Measurements from ENCODE around the gene SUB1.
A peak's percentile ranks its signal among the peaks of the same experiment; 100 is the strongest.
"Not testable (repeated sequence)": the region's sequence is repeated elsewhere in the genome, so short reads cannot be mapped to it uniquely, and the experiment has no call there.

The SUB1 gene

DNA sequence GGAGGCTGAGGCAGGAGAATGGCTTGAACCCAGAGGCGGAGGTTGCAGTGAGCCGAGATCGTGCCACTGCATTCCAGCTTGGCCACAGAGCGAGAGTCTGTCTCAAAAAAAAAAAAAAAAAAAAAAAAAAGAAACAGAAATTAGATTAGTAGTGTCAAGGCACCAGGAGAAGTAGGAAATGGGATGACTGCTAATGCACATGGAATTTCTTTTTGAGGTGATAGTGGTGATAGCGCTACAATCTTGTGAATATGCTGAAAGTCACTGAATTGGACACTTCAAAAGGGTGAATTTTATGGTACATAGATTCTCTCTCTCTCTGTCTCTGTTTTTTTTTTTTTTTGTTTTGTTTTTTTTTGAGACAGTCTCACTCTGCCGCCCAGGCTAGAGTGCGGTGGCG is 42.1 kb upstream of the SUB1 start:
- H3K27ac ChIP-seq: no peak overlapping the region
- TF ChIP-seq, protein P1, sequence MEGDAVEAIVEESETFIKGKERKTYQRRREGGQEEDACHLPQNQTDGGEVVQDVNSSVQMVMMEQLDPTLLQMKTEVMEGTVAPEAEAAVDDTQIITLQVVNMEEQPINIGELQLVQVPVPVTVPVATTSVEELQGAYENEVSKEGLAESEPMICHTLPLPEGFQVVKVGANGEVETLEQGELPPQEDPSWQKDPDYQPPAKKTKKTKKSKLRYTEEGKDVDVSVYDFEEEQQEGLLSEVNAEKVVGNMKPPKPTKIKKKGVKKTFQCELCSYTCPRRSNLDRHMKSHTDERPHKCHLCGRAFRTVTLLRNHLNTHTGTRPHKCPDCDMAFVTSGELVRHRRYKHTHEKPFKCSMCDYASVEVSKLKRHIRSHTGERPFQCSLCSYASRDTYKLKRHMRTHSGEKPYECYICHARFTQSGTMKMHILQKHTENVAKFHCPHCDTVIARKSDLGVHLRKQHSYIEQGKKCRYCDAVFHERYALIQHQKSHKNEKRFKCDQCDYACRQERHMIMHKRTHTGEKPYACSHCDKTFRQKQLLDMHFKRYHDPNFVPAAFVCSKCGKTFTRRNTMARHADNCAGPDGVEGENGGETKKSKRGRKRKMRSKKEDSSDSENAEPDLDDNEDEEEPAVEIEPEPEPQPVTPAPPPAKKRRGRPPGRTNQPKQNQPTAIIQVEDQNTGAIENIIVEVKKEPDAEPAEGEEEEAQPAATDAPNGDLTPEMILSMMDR (conservative IDR thresholded peaks at IDR 0.05): no peak

DNA sequence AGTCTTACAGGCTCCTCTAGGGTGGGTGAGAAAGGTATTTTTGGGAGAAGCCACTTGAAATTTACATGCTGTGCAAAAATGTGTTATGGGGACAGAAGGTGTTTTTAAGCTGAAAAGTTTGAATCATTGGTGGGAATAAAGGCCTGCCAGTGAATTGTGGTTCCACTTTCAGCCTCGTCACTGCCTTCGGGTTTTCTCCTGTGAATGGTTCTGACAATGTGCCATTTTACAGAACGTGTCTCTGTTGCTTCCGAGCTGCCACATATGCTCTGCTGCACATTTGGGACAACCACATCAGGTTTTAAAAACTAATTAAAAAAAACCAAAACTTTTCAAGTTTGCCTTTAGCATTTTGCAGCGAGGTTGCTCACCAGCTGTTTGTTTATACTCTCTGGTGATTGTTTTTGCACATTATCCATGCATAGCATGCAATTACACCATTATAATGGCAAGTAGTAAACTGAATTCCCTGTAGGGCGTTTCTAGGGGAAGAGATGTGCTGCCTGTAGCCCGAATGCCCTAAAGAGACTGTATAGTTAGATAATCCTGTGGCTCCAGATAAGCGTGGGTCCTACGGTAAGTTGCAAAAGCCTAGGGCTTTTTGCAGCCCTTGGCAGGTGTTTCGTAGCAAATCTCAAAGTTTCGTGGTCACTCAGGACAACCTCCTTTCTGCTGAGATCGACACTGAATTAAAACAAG is 40.1 kb upstream of the SUB1 start:
- TF ChIP-seq, protein P1 (conservative IDR thresholded peaks at IDR 0.05): no peak
- no peak overlapping the region for H3K27ac ChIP-seq

DNA sequence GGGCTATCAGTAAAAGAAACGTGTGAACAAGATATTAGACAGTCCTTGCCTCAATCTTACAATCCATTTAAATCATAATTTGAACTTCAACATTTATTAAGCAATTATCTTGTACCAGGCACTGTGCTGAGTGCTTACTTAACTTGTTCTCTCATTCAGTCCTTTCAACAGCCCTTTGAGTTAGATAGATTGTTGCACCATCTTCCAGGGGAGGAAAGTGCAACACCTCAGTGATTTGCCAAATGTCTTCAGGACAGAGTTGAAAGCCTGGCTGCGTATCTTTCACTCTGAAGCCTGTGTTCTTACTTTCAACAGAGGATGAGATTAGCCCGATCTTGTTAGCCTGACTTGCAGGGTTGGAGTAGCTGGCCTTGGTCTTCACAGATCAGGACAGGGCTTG is 34.2 kb upstream of the SUB1 start:
- TF ChIP-seq, protein P1 (conservative IDR thresholded peaks at IDR 0.05): no peak
- no peak overlapping the region for H3K27ac ChIP-seq

DNA sequence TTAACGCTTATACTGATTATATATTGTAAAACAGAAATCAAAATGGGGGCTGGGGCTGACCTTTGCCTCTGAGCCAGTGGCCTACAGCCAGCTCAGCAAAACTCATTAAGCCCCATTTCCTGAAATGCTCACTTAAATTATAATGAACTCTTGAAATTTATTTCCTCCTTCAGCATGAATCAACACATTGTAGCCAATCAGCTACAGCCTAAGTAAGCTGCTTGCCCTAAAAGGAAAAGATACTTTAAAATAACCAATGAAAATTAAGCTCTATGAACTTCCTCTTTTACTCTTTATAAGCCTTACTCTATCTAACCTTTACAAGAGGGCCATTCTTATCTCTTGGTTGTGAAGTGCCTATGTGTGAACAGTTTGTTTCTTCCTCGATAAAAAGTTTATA is 33.5 kb upstream of the SUB1 start:
- TF ChIP-seq, protein P1 (conservative IDR thresholded peaks at IDR 0.05): no peak
- H3K27ac ChIP-seq: no peak overlapping the region

DNA sequence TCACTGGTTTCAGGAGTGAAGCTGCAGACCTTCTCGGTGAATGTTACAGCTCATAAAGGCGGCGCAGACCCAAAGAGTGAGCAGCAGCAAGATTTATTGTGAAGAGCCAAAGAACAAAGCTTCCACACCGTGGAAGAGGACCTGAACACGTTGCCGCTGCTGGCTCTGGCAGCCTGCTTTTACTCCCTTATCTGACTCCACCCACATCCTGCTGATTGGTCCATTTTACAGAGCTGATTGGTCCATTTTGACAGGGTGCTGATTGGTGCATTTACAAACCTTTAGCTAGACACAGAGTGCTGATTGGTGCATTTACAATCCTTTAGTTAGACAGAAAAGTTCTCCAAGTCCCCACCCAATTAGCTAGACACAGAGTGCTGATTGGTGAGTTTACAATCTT is 32.9 kb upstream of the SUB1 start:
- H3K27ac ChIP-seq: not testable (repeated sequence)

DNA sequence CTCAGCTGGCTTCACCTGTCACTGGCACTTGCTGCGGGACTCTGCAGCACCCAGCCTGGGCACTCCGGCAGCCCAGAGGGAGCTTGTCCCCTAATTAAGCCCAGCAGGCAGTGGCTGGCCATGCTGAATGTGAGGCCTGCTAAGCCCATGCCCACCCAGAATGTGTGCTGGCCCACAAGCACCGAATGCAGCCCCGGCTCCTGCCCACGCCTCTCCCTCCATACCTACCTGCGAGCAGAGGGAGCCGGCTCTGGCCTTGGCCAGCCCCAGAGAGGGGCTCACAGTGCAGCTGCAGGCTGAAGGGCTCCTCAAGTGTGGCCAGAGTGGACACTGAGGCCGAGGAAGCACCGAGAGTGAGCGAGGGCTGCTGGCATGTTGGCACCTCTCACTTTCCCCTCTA is 32.4 kb upstream of the SUB1 start:
- H3K27ac ChIP-seq: no peak overlapping the region
- TF ChIP-seq, protein P1 (conservative IDR thresholded peaks at IDR 0.05): no peak

DNA sequence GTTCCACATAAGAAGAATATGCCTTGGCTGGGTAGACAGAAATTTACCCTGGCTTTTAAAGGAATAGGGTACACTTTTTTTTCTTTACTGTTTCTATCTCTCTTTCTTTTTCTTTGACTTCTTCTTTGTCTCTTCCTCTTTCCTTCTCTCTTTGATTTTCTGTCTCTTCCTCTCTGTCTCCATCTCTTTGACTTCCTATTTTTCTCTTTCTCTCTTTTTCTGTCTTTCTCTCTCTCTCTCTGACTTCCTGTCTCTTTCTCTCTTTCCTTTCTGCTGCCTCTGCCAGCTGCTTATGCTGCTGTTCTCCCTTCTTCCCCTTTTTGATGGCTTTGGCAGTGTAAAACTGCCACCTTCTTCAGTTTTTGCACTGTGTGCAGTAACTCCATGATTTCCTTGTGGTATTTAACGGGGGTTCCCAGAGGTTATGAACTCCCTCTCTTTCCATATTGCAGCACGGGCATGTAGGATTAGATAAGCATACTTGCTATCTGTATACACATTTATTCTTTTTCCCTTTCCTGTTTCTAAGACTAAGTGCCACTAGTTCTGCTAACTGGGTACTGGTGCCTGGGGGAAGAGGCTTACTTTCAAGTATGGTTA is 31.1 kb upstream of the SUB1 start:
- not testable (repeated sequence) for H3K27ac ChIP-seq

DNA sequence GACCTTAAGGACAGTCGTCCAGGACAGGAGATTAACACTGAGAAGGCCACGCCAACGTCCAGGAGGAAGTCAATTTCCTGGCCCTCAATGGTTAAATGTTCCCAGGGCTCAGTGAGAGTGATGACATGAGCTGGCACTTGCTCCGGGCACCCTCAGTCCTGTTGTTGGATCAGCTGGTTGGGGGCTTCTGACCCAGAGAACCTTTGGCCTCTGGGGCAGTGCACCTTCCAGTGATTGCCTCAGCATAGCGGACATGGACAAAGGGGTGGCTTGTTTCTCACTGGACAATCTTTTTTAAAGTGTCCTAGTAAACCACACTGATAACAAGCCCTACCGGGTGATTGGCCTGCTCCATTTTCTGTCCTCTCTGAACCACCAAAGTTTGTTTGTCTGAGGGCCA is 28.8 kb upstream of the SUB1 start:
- H3K27ac ChIP-seq: not testable (repeated sequence)

DNA sequence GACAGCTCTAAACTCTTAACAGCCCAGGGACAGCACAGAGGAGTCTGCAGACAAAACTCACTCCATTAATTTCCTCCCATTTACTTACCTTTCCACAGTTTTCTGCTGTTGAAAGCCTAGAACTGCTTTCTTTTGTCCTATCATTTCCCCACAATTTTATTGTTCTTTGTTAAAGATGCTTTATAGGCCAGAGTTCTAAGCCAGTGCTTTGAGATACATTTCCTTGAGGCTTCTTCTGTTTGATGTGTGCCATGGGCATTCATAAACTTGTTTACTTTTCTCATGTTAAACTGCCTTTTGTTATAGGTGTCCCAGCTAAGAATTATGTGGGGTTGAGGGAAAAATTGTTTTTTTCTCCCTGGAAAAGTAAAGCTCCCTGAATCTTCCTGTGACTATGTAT is 25.9 kb upstream of the SUB1 start:
- peak overlapping the region; percentile 79 for H3K27ac ChIP-seq
- TF ChIP-seq, protein P1 (conservative IDR thresholded peaks at IDR 0.05): no peak
